ENCODE results near the gene ZNF385C.

The ZNF385C gene

GRCh38 chr17:42109086-42109485, 10.8 kb upstream of the ZNF385C start:
- in situ Hi-C loops (cut with MboI; ENCODE audit: low sequenced_read_pairs): no loop called here

GRCh38 chr17:42107597-42108576, 9.6 kb upstream of the ZNF385C start:
- in situ Hi-C loops (cut with MboI; ENCODE audit: low sequenced_read_pairs): no loop called here

- in situ Hi-C loops (cut with MboI; ENCODE audit: low sequenced_read_pairs): no loop called here
These were observed 8.9 kb upstream of the ZNF385C start for GRCh38 chr17:42107124-42107523.

GRCh38 chr17:42106009-42106408, 7.7 kb upstream of the ZNF385C start:
- in situ Hi-C loops (cut with MboI; ENCODE audit: low sequenced_read_pairs): no loop called here

GRCh38 chr17:42104264-42104663, 6.0 kb upstream of the ZNF385C start:
- in situ Hi-C loops (cut with MboI; ENCODE audit: low sequenced_read_pairs): no loop called here

DNA sequence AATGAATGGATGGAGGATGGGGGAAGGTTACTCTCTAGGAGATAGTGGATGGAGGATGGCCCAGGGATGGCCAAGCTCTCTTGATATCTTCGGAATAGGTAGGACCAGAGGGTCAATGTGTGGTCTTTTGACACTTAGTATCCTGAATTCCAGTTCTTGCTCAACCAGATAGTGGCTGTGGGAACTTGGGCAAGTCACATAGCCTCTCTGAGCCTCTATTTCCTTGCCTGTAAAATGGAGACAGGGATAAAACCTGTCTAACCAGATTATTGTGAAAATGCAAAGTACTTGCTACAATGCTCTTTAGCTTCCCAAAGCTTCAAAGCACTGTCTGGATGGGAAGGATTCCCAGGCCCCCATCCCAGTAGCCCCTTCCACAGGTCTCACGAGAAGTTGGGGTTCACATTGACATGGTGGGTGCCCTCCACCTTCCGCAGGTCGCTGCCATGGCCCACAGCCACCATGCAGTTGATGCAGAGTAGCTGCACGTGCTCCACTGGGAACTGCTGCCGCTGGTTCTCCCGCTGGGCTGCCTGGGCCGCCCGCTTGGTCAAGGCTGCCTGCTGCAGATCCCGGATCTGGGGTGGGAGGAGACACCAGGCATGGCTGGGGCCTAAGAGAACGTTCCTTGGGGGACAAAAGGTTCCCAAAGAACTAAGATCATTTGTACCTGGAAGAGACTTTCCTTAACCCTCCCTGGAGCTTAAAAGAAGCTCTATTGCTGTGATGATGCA, 5.1 kb upstream of the ZNF385C start:
- in situ Hi-C loops (cut with MboI; ENCODE audit: low sequenced_read_pairs): no loop called here

GRCh38 chr17:42101513-42102292, 3.4 kb upstream of the ZNF385C start:
- in situ Hi-C loops (cut with MboI; ENCODE audit: low sequenced_read_pairs): no loop called here

DNA sequence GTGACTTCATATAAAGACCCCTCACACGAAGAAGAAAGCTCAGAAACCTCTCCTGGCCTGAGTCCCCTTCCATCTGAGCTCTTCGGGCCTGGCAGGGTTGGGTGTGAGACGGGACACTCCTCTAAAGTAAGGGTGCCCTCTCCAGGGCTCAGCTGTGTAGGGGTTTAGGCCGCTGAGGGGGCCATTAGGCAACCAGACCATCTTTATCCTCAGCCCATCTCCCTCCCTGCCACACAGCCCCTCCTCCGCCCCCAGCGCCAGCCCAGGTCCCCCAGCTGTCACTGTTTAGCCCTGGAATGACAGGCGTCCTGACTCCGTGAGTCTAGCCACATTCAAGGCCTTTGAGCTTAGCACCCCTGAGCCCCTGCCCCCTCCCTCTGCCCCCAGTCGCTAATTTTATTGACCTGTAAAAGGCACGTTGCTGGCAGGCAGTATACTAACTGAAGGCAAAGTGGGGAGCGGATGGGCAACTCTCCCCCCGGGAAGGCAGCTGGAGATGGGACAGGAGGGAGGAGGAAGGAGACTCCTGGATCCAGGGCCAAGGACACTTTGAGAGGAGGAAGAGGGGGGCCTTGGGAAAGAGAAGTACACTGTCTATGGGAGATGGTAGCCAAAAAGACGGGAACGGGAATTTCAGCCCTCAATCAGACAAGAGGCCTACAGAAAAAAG, 592 bp upstream of the ZNF385C start:
- in situ Hi-C loops (cut with MboI; ENCODE audit: low sequenced_read_pairs): no loop called here

GRCh38 chr17:42096360-42097111, 1.7 kb downstream of the ZNF385C start:
- in situ Hi-C loops (cut with MboI; ENCODE audit: low sequenced_read_pairs): no loop called here

DNA sequence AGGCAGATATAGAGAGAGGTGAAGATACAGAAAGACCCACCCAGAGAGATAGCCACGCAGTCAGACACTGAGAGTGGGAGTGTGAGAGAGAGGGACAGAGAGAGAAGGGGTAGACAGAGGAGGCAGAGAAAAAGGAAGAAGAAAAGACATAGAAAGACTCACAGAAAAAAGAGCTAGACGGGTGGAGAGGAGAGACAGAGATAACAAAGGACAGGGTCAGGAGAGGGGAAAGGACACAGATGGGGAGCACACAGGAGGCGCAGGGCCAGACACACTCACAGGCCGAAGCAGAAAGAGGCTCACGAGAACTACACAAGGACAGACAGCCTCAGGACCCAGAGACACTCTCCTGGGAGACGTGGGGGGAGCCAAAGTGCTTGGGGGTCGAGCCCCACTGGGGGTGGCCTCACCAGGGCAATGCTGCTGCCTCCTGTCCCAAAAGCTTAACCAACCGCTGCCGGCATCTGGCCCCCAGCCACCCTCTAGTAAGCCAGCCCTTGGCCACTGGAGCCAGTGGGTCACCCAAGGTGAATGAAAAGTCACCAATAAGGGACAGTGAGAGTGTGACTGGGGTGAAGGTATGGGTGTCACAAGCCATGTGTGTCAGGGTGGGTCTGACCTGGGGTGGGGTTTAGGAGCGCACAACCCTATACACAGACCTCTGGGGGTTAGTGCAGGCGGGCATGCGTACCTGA, 3.8 kb downstream of the ZNF385C start:
- in situ Hi-C loops (cut with MboI; ENCODE audit: low sequenced_read_pairs): no loop called here

DNA sequence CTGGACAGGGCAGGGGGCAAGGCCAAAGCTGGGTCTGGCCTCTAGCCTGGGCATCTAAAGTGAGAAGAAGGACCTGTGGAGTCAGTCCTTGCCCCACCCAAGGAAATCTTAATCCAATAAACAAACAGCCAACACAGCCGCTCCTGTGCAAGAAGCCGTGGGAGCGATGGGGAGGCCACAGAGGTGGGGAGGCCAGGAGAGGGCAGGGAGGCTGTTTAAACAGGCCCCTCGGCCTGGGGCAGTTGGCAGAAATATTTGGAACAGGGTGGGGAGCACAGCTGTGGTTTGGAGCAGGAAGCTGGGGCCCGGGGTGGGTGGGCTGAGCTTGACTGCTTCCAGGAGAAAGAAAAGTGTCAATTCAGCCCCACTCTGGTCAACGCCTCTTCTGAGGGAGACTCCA, 5.3 kb downstream of the ZNF385C start:
- in situ Hi-C loops (cut with MboI; ENCODE audit: low sequenced_read_pairs): no loop called here

DNA sequence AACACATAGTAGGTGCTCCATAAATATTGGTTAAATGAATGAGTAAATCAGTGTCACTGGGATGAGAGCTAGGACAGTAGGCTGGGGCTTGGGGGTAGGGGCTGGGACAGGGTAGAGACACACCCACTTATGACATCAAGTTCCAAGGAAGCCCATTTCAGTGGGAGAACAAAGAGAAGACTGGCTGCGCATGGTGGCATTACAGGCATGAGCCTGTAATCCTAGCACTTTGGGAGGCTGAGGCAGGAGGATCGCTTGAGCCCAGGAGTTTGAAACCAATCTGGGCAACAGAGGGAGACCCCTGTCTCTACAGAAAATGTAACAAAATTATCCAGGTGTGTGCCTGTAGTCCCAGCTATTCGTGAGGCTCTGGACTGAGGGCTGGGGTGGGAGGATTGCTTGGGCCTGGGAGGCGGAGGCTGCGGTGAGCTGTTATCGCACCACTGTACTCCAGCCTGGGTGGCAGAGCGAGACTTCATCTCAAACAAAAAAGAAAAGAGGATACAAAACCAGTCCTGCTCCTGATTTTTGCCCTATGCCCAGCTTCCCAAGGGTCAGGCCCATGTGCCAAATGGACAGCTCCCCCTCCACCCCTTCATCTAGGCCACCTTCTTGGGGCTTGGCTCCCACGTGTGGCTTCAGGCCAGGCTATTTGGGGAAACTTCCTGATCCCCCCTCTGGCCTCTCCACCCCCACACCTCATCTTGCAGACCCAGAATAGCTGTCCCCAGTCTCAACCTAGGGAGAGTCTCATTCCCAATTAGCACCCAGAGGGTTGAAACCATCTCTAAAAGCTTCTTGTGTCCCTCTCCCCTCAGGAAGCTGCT, 7.1 kb downstream of the ZNF385C start:
- in situ Hi-C loops (cut with MboI; ENCODE audit: low sequenced_read_pairs): no loop called here

- in situ Hi-C loops (cut with MboI; ENCODE audit: low sequenced_read_pairs): no loop called here
These were observed 9.5 kb downstream of the ZNF385C start for GRCh38 chr17:42088736-42089135.

- in situ Hi-C loops (cut with MboI; ENCODE audit: low sequenced_read_pairs): no loop called here
These were observed 10.3 kb downstream of the ZNF385C start for GRCh38 chr17:42087736-42088705.

GRCh38 chr17:42087042-42087701, 11.1 kb downstream of the ZNF385C start:
- in situ Hi-C loops (cut with MboI; ENCODE audit: low sequenced_read_pairs): no loop called here

DNA sequence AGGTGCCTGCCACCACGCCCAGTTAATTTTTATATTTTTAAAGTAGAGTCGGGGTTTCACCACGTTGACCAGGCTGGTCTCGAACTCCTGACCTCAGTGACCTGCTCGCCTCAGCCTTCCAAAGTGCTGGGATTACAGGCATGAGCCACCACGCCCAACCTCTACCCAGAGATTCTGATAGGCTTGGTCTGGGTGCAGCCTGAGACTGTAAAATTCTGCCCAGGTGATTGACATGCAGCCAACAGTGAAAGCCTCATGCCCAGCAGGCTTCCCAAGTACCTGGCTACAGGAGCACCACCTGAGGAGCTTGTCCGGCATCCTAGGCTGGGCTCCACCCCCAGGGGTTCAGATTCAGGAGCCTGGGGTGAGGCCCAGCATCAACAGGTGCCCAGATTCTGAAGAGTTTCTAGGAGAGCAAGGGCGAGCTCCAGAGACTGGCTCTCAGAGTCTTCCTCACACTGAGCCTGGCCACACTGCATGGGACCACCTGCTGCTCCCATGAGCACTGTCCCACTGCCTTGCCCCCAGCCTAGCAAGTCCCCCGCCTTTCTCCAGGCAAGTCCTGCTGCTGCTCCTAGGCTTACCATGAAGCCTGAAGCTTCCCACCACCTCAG, 16.6 kb downstream of the ZNF385C start:
- in situ Hi-C loops (cut with MboI; ENCODE audit: low sequenced_read_pairs): no loop called here

Measured in HL-60/S4 (cell line).